Measurements from ENCODE around the gene C1QTNF6.
A peak's percentile ranks its signal among the peaks of the same experiment; 100 is the strongest.

C1QTNF6 gene

GRCh38 chr22:37223965-37224551 is 36.0 kb upstream of the C1QTNF6 start:
- DNase-seq = peak in 1 of 2 experiments; percentile 37

GRCh38 chr22:37222440-37222971 is 34.5 kb upstream of the C1QTNF6 start:
- peak in 1 of 2 experiments; percentile 56 for DNase-seq

GRCh38 chr22:37221424-37222333 is 33.6 kb upstream of the C1QTNF6 start:
- peak in 1 of 2 experiments; percentile 13 for DNase-seq

- no peak for DNase-seq
Observed at GRCh38 chr22:37220543-37220981, 32.5 kb upstream of the C1QTNF6 start.

- no peak for DNase-seq
Observed at GRCh38 chr22:37219533-37219932, 31.5 kb upstream of the C1QTNF6 start.

- peak in 1 of 2 experiments; percentile 70 for DNase-seq
Observed at GRCh38 chr22:37218771-37219411, 30.8 kb upstream of the C1QTNF6 start.

- DNase-seq = no peak
Observed at GRCh38 chr22:37218399-37218770, 30.3 kb upstream of the C1QTNF6 start.

GRCh38 chr22:37215890-37216289 is 27.8 kb upstream of the C1QTNF6 start:
- no peak for DNase-seq

GRCh38 chr22:37214731-37215030 is 26.6 kb upstream of the C1QTNF6 start:
- DNase-seq = no peak

GRCh38 chr22:37213941-37214730 is 26.1 kb upstream of the C1QTNF6 start:
- no peak for DNase-seq

- no peak for DNase-seq
Observed at GRCh38 chr22:37213218-37213855, 25.3 kb upstream of the C1QTNF6 start.

GRCh38 chr22:37212174-37212906 is 24.3 kb upstream of the C1QTNF6 start, which contains the start of gene SSTR3:
TSS of gene SSTR3 (minus strand) at chr22:37212477. CDS start at chr22:37207803, 4,674 bp downstream.
- no peak for DNase-seq

GRCh38 chr22:37211866-37212173 is 23.8 kb upstream of the C1QTNF6 start:
- no peak for DNase-seq

GRCh38 chr22:37211075-37211865 is 23.2 kb upstream of the C1QTNF6 start:
- DNase-seq = no peak

GRCh38 chr22:37210041-37210803 is 22.2 kb upstream of the C1QTNF6 start:
- no peak for DNase-seq

- no peak for DNase-seq
Observed at GRCh38 chr22:37209140-37209845, 21.2 kb upstream of the C1QTNF6 start.

GRCh38 chr22:37208401-37209139 is 20.5 kb upstream of the C1QTNF6 start:
- DNase-seq = no peak

- no peak for DNase-seq
Observed at GRCh38 chr22:37207981-37208380, 19.9 kb upstream of the C1QTNF6 start.

Measured in activated CD4-positive, alpha-beta T cell treated with anti-CD3 and anti-CD28 coated beads, Interleukin-2, amount 50 U/mL, for 48 hours (primary cell).